Gastrocnemius medialis (tissue), 4 donors: ENCODE measurements around the gene GEMIN2.

Experiments used
- CTCF ChIP-seq, 5 experiments: fragments of 450-650 bp in 3 of 5; fragments of 200-600 bp in 2 of 5; sonication (generic) in 2 of 5; IDR thresholded peaks in 4 of 5; conservative IDR thresholded peaks in 1 of 5; 1 replicate in 4 of 5; 2 replicates in 1 of 5; pipeline ENCODE4 v1.5.1; 2016 to 2019; ENCODE audit warnings: antibody characterized with exemption in 5 of 5, mild to moderate bottlenecking in 3 of 5, moderate library complexity in 3 of 5
- POLR2A ChIP-seq, 2 donors: fragments of 450-650 bp; IDR thresholded peaks; one replicate each; pipeline ENCODE4 v1.6.1; 2017; ENCODE audit warnings: antibody characterized with exemption in 2 of 2, mild to moderate bottlenecking in 2 of 2, moderate library complexity in 2 of 2

GRCh38 chr14:39173198-39173597, 59.1 kb downstream of the GEMIN2 start:
- TF ChIP-seq CTCF (IDR thresholded peaks at IDR 0.05 in 4 of 5, conservative IDR thresholded peaks at IDR 0.05 in 1 of 5) (no peak), POLR2A (IDR thresholded peaks at IDR 0.05) (no peak)
